GM21529 (cell line): Measurements from ENCODE around the gene KRTAP5-11.
"Not testable (repeated sequence)": the region's sequence is repeated elsewhere in the genome, so short reads cannot be mapped to it uniquely, and the experiment has no call there.

Experiments used
- ATAC-seq: cut with Tn5 transposase; IDR thresholded peaks from one replicate; pipeline ENCODE4 v1.9.1; 2021; ENCODE audit not compliant: unreplicated experiment

Gene KRTAP5-11

DNA sequence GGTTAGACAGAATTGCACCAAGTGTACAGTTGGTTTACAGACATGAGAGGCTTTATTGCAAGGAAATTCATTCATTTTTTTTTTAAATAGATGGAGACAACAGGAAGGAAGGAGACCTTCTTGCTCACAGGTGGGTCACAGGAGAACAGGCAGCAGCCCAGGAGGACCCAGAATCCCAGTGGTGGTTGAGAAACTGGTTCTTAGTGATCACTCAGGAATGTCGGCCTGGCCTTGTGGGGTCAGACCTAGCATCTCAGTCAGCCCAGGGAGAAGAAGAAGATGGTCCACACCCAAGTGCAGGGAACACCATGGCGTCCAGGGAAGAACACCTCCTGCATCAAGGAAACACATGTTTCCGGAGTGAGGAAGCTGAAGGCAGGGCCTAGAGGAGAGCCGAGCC, 849 bp downstream of the KRTAP5-11 start:
- ATAC-seq, result no peak

- no peak for ATAC-seq
These were observed 2.3 kb downstream of the KRTAP5-11 start for GRCh38 chr11:71580057-71581003.

DNA sequence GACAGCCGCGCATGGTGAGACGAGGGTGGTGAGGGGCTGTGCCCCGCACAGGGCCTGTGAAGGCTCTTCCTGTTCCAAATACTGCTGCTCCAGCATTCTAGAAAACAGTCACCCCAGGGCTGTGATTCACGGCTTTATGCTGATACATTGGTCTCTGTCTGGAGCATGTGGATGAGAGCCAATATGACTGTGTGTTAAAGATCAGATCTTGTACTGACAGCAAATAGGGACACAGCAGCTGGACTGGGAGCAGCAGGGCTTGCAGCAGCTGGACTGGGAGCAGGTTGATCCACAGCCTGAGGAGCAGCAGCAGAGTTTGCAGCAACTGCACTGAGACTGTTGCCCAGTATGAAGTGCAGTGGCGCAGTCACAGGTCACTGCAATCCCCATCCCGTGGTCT, 3.2 kb downstream of the KRTAP5-11 start:
- not testable (repeated sequence) for ATAC-seq

DNA sequence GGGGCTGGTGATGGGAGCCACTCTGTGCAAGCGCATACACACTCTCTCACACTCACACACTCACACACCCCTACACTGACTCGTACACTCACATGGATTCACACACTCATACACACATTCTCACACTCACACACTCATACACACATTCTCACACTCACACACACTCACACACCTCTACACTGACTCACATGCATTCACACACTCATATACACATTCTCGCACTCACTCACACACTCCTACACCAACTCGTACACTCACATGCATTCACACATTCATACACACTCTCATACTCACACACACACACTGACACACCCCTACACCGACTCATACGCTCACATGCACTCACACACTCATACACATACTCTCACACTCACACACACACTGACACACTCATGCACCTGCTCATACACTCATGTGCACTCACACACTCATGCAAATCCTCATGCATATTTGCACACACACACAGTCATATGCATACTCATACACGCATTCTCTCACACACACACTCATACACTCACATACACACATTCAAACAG, 5.1 kb downstream of the KRTAP5-11 start:
- no peak for ATAC-seq

DNA sequence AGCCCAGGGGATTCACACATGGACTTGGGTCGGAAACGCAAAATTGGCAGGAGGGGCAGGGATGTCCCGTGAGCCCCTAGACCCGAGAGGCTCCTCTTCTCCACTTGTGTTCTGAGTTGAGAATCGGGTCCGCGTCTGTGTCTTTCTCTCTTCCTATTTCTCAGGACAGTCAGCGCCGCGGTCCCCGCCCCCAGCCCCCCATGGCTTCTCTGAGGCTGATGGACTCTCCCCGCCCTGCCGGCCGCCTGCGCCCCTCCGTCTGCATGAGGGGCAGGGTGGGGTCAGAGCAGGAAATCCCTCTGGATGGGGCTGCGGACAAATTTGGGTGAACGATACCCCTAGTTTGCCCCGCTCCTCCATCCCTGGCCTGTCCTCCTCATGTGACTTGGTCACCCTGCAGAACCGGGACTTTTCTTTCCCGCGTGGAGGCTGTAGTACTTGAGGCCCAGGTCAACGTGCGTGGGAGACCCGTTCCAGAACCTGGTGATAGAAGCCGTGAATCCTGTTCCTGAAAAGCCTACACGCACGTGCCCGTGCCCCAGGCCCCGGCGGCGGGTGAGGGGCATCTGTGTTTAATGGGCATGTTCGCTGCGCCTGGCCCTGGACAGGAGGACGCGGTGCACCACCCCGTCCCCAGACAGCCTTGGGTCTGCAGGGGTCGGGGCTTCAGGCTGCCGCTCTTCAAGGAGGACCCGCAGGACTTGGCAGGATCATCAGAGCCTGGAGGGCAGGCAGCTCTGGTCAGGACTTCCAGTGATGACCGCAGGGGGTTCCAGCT, 5.8 kb downstream of the KRTAP5-11 start:
- not testable (repeated sequence) for ATAC-seq

GRCh38 chr11:71575723-71576424, 6.8 kb downstream of the KRTAP5-11 start:
- ATAC-seq, result no peak

GRCh38 chr11:71574418-71574817, 8.3 kb downstream of the KRTAP5-11 start:
- no peak for ATAC-seq

- no peak for ATAC-seq
These were observed 9.9 kb downstream of the KRTAP5-11 start for GRCh38 chr11:71572811-71573210.

DNA sequence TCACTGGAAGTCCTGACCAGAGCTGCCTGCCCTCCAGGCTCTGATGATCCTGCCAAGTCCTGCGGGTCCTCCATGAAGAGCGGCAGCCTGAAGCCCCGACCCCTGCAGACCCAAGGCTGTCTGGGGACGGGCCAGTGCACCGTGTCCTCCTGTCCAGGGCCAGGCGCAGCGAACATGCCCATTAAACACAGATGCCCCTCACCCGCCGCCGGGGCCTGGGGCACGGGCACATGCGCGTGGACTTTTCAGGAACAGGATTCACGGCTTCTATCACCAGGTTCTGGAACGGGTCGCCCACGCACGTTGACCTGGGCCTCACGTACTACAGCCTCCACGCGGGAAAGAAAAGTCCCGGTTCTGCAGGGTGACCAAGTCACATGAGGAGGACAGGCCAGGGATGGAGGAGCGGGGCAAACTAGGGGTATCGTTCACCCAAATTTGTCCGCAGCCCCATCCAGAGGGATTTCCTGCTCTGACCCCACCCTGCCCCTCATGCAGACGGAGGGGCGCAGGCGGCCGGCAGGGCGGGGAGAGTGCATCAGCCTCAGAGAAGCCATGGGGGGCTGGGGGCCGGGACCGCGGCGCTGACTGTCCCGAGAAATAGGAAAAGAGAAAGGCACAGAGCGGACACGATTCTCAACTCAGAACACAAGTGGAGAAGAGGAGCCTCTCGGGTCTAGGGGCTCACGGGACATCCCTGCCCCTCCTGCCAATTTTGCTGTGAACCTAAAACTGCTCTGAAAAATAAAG, 11.4 kb downstream of the KRTAP5-11 start:
- not testable (repeated sequence) for ATAC-seq

DNA sequence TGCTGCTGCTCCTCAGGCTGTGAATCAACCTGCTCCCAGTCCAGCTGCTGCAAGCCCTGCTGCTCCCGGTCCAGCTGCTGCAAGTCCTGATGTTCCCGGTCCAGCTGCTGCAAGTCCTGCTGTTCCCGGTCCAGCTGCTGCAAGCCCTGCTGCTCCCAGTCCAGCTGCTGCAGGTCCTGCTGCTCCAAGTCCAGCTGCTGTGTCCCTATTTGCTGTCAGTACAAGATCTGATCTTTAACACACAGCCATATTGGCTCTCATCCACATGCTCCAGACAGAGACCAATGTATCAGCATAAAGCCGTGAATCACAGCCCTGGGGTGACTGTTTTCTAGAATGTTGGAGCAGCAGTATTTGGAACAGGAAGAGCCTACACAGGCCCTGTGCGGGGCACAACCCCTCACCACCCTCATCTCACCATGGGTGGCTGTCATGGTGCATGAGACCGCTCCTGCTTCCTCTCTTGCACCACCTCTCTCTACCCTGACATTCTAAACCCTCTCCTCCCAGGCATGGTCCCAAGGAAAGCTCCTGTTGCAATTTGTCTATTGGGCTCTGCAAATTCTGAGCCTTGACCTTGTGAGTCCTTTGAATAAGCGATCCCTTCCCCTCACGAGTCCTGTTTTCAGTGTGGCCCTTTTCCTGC, 13.8 kb downstream of the KRTAP5-11 start:
- ATAC-seq, result no peak

DNA sequence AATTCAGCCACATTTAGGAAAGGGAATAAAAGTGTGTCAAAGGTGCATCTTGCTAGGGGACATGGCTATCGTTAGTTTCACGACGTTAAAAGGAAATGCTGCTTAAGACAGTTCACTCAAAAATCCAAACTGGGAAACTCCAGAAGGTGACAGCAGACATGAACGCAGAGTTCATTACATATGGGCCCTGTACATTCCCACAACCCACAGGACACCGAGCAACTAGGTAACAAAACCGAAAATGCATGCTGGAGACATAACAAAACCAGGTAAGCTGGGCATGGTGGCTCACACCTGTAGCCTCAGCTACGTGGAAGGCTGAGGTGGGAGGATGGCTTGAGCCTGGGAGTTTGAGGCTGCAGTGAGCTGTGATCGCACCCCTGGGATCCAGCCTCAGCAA, 15.0 kb downstream of the KRTAP5-11 start:
- not testable (repeated sequence) for ATAC-seq

- ATAC-seq, result not testable (repeated sequence)
These were observed 15.8 kb downstream of the KRTAP5-11 start for GRCh38 chr11:71566626-71567599.

GRCh38 chr11:71566081-71566620, 16.5 kb downstream of the KRTAP5-11 start:
- no peak for ATAC-seq

GRCh38 chr11:71565263-71565662, 17.4 kb downstream of the KRTAP5-11 start, which contains the start of gene KRTAP5-10:
Gene KRTAP5-10 (plus strand): TSS chr11:71565563. CDS start chr11:71565588, 25 bp downstream.
- no peak for ATAC-seq

DNA sequence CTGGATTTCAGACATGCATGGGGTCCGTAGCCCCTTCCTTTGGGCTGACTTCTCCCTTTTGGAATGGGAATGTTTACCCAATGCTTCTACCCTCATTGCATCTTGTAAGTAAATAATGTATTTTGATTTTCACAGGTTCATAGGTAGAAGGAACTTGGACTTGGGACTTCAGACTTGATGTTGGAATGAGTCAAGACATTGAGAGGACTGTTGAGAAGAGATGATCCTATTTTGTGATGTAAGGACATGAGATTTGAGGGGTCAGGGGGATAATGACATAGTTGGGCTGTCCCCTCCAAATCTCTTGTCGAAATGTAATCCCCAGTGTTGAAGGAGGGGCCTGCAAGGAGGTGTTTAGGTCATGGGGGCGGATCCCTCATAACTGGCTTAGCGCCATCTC, 18.2 kb downstream of the KRTAP5-11 start:
- no peak for ATAC-seq

- ATAC-seq, result no peak
These were observed 19.3 kb downstream of the KRTAP5-11 start for GRCh38 chr11:71563406-71563805.

GRCh38 chr11:71562120-71562519, 20.6 kb downstream of the KRTAP5-11 start:
- no peak for ATAC-seq

GRCh38 chr11:71558996-71559395, 23.7 kb downstream of the KRTAP5-11 start:
- no peak for ATAC-seq
